Sciatic nerve (tissue), 2 donors: ENCODE measurements around the gene TLDC2. TPM values are rescaled to one million over a fixed set of nuclear protein-coding genes. Genes with fewer than 3 reads are reported as not detected.

Experiments
- ATAC-seq: fragments of 200-7000 bp; cut with Tn5 transposase; one replicate; pipeline ENCODE4 v1.9.1; 2020; ENCODE audit warnings: mild to moderate bottlenecking, moderate library complexity
- DNase-seq: peaks from one replicate; pipeline ENCODE4 v3.0.0-alpha.2; 2020; ENCODE audit warnings: low spot score
- intact Hi-C: fragments of 100-400 bp; cut with DNase I; formaldehyde crosslinking; loops from one replicate; pipeline ENCODE4 v1.14.2; 2022
- total RNA-seq: library from RNA; stranded (reverse); fragmentation: NEBNext Ultra II Directional; extraction: Animal tissue kit (Norgen Biotek cat#: 25700); gene quantifications from one replicate; pipeline ENCODE4 v1.2.1, GENCODE V29; 2021
- donor health status: DM: no; HTN: no; CAD: no.
- donor health status: DM: no; HTN: no; CAD: no.

The TLDC2 gene
- total RNA-seq, 1 donor from 2014 or later: 0.31 TPM

DNA sequence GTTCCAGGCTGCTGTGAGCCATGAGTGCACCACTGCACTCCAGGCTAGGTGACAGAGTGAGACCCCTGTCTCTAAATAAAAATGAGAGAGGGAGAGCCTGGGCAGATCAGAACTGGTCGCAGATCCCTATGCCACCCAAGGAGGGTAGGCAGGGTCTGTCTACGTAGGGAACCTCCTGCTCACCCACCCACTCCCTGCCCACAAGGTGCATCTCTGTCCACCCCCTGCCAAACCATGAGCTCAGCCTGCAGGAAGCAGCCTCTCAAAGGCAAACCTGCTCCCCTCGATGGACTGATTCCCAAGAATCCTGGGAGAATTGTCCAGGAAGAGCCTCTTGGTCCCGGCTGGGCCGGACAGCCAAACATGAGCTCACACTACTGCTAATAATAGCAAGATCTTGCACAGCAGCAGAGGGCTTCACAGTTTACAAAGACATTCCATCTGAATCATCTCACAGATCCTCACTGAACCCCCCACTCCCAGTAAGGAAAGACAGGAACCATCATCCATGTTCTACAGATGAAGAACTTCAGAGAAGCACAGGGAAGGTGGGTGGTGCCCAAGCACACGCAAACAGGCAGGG lies 27.8 kb upstream of the TLDC2 start:
- intact Hi-C loops: loop anchor here (5.0 kb wide), 1 partner anchor 369 kb away; no protein-coding TSS in a partner anchor
- ATAC-seq: peak; percentile 74
- no peak for DNase-seq

- intact Hi-C loops: loop anchor here (5.0 kb wide), 1 partner anchor 369 kb away; no protein-coding TSS in a partner anchor
- DNase-seq: no peak
- ATAC-seq: no peak
These were observed 27.3 kb upstream of the TLDC2 start for GRCh38 chr20:36848677-36849076.

DNA sequence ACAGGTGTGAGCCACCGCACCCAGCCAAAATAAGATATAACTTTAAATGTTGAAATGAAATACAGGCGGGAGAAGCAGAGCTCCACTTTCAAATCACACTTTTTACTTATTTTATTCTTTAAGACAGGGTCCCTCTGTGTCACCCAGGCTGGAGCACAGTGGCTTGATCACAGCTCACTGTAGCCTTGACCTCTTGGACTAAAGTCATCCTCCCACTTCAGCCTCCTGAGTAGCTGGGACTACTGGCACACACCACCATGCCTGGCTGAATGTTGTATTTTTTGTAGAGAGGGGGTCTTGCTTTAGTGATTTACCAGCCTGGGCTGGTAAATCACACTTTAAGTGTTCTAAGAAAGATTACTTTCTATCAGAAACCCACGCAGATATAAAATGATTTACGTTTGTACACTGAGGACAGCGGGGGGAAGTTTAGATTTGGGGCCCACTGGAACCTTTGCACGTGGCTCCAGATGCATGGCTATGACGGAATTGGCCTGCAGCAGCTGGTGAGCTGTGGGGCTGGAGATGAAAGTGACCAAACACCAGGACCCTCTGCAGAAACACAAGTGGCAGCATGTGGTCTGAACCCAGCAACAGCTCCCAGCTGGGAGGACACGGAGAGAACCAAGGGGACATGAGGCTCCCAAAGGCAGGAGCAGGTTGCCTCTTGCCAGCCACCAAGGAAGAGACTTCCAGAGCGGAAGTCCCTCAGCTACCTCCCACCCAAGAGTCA lies 26.4 kb upstream of the TLDC2 start:
- DNase-seq (no peak), ATAC-seq (no peak)
- intact Hi-C loops: loop anchor here (5.0 kb wide), 1 partner anchor 368 kb away; no protein-coding TSS in a partner anchor

DNA sequence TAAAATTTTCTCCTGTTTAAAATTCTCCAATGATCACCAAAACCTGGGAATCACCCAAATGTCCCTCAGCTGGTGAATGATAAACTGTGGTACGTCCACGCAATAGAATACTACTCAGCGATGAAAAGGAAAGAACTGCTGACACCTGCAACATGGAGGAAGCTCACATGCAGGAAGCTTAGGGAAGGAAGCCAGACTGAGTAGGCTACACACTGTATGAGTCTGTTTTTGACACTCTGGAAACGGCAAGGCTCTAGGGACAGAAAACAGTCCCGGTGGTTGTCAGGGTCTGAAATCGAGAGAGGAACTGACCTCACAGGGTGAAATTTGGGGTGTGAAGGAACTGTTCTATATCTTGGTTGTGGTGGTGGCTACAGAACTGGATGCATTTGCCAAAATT lies 25.2 kb upstream of the TLDC2 start:
- no peak for ATAC-seq

DNA sequence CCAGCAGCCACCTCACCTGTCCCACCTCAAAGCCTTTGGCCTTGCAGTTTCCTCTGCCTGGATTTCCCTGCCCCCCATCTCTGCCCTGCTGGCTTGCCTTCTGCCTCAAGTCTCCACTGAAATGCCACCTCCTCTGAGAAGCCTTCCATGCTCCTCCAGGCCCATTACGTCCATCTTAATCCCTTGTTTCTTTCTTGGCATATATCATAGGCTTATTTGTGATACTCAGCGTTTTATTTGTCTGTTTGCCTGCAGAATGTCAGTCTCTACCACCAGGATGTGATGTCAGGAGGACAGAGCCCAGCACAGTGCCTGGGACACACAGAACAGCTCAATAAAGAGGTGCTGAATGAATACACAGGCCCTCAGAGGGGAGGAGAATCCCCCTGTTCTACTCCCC lies 24.4 kb upstream of the TLDC2 start:
- no peak for DNase-seq
- intact Hi-C loops: no loop called here

More for the DNA sequence above, 25.2 kb upstream of the TLDC2 start:
- intact Hi-C loops: no loop called here
- no peak for DNase-seq

GRCh38 chr20:36852187-36852586 lies 23.8 kb upstream of the TLDC2 start:
- intact Hi-C loops: no loop called here
- ATAC-seq (no peak), DNase-seq (no peak)

More for the DNA sequence above, 24.4 kb upstream of the TLDC2 start:
- ATAC-seq: no peak

GRCh38 chr20:36854348-36855240 lies 21.3 kb upstream of the TLDC2 start:
- intact Hi-C loops: no loop called here
- ATAC-seq (peak; percentile 87), DNase-seq (no peak)

DNA sequence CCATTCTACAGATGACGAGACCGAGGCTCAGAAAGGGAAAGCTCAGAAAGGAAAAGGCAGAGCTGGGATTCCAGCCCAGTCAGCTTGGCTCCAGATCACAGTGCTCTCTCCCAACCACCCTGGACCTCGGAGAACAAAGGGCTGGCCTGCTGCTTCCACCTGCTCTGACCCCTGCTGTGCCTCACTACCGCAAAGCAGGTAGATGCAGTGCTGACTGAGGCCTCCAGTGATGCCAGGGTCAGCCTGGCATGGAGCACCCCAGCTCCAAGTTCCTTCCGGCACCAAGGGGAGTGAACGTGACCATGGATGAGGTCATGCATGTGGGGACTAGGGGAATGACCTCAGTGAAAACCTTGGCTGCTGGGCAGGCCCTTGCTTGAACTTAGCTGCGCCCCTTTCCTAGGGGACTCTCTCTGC lies 20.7 kb upstream of the TLDC2 start:
- intact Hi-C loops: no loop called here
- DNase-seq (no peak), ATAC-seq (peak; percentile 6)

DNA sequence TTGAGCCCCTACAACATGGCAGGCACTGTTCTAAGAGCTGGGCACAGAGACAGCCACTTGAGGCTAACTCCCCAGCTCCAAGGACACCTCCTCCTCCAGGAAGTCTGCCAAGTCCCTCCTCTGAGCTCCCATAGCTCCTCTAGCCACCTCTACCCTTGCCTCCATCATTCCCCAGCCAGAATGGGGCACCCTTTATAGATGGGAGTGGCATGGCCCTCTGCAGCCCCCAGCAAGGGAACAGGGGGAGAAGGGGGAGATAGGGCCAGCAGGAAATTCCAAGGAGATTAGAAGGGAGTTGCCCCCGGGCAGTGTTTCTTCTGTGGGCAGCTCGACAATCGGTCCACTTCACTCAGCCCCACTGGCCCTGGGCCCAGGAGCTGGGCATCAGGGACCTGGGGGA lies 19.7 kb upstream of the TLDC2 start:
- intact Hi-C loops: no loop called here
- no peak for ATAC-seq
- DNase-seq: no peak

DNA sequence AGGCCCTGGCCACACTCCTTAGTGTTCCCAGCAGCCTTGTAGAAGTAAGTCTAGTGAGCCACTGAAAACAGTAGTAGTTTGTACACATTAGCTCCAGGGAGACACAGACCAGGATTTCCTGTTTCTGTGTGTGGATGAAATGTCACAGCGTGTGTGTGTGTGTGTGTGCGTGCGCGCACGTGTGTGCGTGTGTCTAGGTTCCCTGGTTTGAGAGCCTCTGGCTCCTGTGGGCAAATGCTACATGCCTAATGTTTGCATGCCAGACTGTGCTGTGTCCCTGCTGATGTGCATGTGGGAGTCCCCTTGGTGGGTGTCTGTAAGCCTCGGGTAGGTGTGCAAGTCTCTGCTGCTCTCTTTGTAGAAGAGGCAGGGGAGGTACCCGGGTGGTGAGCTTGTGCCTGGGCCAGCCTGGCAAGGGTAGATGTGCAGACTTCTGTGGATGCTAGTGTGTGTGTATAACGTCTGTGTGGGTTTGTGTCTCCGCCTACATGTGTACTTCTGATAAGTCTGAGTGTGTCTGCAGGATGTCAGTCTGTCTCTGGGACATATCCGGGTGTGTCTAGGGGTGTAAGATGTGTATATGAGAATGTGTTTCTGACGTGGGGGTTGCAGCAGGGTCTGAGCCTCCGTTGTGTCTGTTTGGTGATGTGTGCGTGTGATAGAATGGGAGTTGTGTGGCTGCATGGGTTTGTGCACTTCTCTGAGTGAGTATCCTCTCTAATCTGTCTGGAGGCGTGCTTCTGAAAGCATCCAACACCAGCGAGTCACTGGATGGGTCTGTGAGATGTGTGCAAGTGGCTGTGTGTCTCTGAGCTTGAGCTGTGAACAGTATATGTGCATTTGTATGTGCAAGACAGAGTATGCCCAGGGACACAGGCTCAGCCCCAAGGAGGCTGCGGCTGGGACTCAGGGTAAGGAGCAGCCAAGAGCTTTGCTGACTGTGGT lies 19.0 kb upstream of the TLDC2 start:
- DNase-seq: no peak
- intact Hi-C loops: no loop called here
- no peak for ATAC-seq

GRCh38 chr20:36859282-36859555 lies 16.7 kb upstream of the TLDC2 start:
- DNase-seq: no peak
- ATAC-seq: no peak
- intact Hi-C loops: no loop called here

DNA sequence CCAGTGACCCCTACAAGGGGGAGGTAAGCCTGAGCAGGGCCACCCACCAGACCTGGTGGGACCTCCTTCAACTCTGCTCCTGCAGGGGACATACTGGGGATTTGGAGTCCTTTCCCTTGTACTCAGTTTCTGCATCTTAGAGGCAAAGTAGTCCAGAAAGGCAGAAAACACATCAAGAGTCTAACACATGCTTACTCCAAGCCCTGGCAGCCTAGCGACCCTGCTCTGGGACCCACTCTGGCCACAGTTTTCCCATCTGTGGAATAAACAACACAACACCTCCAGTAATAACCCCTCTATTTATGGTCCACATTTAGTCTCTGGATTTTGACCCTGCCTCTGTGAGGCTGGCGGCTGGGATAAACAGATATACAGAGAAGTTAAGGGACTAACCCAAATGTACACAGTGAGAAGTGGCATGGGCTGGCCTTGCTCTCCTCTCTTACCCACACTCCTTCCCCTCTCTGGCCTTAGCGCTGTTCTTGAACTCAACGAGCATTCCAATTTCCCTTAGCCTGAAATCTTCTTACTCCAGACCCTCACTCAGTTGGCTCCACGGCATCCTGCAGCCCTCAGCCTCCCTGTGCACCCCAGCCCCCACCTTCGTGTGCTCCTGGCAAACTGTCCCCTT lies 16.1 kb upstream of the TLDC2 start:
- ATAC-seq: no peak
- DNase-seq: no peak
- intact Hi-C loops: loop anchor here (5.0 kb wide), 1 partner anchor 88 kb away; the partner anchor contains the start of gene DSN1

DNA sequence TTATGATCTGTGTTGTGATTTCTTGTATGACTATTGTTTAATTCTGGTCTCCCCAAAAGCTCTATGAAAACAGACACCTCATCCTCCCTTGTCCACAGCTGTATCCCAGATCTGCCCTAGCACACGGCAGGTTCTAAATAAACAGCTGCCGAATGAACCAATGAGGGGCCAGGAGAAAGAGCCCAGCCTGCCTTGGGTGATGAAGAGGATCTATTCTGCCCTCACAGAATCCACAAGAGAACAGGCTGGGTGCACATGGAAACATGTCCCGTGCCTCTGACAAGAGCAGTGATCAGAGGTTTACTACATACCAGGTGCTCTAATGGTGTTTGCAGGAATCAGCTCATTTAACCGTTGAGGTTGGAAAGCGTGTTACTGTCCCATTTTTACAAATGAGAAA lies 15.6 kb upstream of the TLDC2 start:
- DNase-seq (no peak), ATAC-seq (no peak)
- intact Hi-C loops: loop anchor here (5.0 kb wide), 1 partner anchor 88 kb away; the partner anchor contains the start of gene DSN1

DNA sequence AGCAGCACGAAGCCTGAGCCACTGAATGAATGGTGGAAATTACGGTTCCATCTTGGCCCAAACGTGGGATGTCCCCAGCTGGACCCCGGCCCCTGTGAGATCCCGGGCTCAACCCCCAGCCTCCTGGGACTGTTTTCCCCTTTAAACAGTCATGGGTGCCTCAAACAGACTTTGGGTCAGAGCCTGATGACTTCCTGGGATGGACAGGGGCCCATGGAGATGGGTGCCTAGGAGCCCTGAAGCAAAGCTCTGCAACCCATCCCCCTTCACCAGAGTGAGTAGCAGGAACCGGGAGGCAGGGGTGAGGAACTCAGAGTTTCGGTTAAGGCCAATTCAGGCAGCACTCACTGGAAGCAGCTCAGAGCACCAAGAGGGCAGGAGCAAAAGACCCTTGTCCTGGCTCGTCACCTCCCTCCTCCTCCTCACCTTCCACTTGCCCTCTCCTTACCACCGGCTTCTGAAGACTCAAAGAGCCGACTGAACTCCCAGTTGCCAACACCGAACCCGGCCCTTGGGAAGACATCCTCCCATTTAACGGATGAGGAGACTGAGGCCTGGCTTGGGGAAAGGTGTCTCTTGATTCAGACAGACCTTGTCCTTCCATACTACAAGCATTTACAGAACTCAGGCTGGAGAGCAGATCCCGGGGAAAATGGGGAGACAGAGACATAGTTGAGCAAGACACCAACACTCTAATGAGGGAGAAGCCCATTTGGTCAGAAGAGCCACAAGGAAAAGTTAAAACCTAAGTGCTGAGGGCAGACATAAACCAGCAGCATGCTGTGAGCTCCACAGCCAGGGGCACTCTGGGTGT lies 14.9 kb upstream of the TLDC2 start:
- ATAC-seq: no peak
- intact Hi-C loops: loop anchor here (5.0 kb wide), 1 partner anchor 89 kb away; the partner anchor contains the start of gene DSN1
- no peak for DNase-seq

DNA sequence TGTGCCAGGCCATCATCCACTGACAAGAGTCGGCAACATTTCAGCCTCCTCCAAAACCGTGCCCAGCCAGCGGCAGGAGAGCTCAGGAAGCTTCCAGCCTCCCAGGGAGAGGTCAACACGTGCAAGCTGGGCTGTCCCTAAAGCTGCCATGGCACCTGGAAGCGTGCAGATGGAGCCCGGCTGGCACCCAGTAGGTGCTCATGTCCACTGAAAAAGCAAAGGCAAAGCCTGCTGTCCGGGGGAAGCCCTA lies 14.4 kb upstream of the TLDC2 start:
- intact Hi-C loops: loop anchor here (5.0 kb wide), 1 partner anchor 89 kb away; the partner anchor contains the start of gene DSN1
- DNase-seq (no peak), ATAC-seq (peak; percentile 1)

DNA sequence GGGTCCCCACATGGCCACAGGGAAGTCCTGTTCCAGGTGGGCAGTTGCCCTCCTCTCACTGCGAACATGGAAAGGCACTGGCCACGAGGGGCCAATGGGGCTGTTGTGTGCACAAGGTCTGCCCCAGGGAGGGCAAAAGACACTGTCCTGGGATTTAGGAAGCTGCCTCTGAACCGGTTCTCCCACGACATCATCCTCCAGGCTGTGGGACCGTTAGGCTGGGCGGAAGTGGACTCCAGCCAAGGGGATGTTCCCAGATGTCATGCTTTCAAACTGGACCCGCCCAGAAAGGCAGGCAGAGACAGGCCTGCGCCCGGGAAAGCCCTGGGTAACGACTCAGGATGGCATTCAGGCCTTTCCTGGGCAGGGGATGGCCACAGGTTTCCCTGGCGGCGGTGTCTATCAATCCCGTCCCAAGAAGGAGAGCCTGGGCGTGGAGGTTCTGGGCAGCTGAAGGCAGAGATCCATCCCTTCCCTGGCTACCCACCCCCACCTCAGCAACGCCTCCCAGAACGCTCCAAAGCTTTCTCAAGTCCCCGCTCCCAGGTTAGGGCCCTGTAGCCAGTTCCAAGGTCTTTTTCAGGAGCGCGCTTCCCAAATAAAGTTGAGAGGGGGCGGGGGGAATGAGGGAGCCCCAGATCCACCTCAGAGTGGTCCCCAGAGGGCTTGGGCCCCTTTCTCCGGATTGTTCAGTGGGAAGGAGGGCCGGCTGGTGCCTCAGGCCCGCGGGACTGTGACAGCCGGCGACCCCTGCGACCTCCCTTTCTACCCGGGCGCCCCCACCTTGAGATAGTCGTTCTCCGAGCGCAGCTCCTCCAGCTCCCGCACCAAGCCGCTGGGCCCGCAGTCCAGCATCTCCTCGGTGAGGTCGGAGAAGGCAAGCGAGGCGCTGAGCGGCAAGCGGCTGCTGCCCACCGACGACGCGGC lies 13.8 kb upstream of the TLDC2 start:
- intact Hi-C loops: loop anchor here (5.0 kb wide), 1 partner anchor 90 kb away; the partner anchor contains the start of gene DSN1
- ATAC-seq (peak; percentile 88), DNase-seq (peak; percentile 90)
